H9 (cell line): ENCODE results near the gene RALBP1. TPM values are rescaled to one million over a fixed set of nuclear protein-coding genes. Genes with fewer than 3 reads are reported as not detected.

Experiments
- DNase-seq: peaks from one replicate; pipeline ENCODE4 v3.0.0-alpha.2; 2017
- H2AFZ ChIP-seq: one replicate; pipeline ENCODE4 v1.6.1; 2013; ENCODE audit warnings: mild to moderate bottlenecking, low read length, control low read depth, moderate library complexity
- H2AK5ac ChIP-seq: 2 replicates; pipeline ENCODE4 v1.6.1; 2013; ENCODE audit warnings: low read length, control low read depth, mixed read lengths; ENCODE audit not compliant: insufficient read length
- H2BK120ac ChIP-seq: one replicate; pipeline ENCODE4 v1.6.1; 2013; ENCODE audit warnings: low read depth, mild to moderate bottlenecking, low read length, control low read depth, inconsistent platforms; ENCODE audit not compliant: poor library complexity, severe bottlenecking
- H2BK12ac ChIP-seq: 2 replicates; pipeline ENCODE4 v1.6.1; 2013; ENCODE audit warnings: low read length, control low read depth, mixed read lengths, low read depth; ENCODE audit not compliant: insufficient read length
- H2BK15ac ChIP-seq: 2 replicates; pipeline ENCODE4 v1.6.1; 2013; ENCODE audit warnings: low read depth, low read length, control low read depth
- H2BK20ac ChIP-seq: one replicate; pipeline ENCODE4 v1.6.1; 2013; ENCODE audit warnings: low read depth, mild to moderate bottlenecking, low read length, control low read depth, inconsistent platforms; ENCODE audit not compliant: poor library complexity, severe bottlenecking
- H2BK5ac ChIP-seq: 2 replicates; pipeline ENCODE4 v1.6.1; 2013; ENCODE audit warnings: low read length, control low read depth, mixed read lengths; ENCODE audit not compliant: insufficient read length
- H3K14ac ChIP-seq: 2 replicates; pipeline ENCODE4 v1.6.1; 2013; ENCODE audit warnings: low read length, control low read depth; ENCODE audit not compliant: insufficient read depth
- H3K18ac ChIP-seq: 2 replicates; pipeline ENCODE4 v1.6.1; 2013; ENCODE audit warnings: low read depth, mild to moderate bottlenecking, mixed read lengths, low read length, control low read depth; ENCODE audit not compliant: insufficient read length
- H3K23ac ChIP-seq: 2 replicates; pipeline ENCODE4 v1.6.1; 2013; ENCODE audit warnings: low read length, control low read depth, mixed read lengths, low read depth; ENCODE audit not compliant: insufficient read length
- H3K23me2 ChIP-seq: 2 replicates; pipeline ENCODE4 v1.6.1; 2013; ENCODE audit warnings: low read depth, mild to moderate bottlenecking, mixed read lengths, low read length, control low read depth; ENCODE audit not compliant: insufficient read length, poor library complexity, severe bottlenecking
- H3K27ac ChIP-seq: 2 replicates; pipeline ENCODE4 v1.5.1; 2013; ENCODE audit warnings: low read length, control low read depth, mixed read lengths, low read depth; ENCODE audit not compliant: insufficient read length
- H3K27me3 ChIP-seq: 2 replicates; pipeline ENCODE4 v1.6.1; 2013; ENCODE audit warnings: low read length, control low read depth, inconsistent platforms; ENCODE audit not compliant: insufficient read depth
- H3K4ac ChIP-seq: 2 replicates; pipeline ENCODE4 v1.6.1; 2013; ENCODE audit warnings: low read depth, mild to moderate bottlenecking, control low read depth, inconsistent platforms, low read length, moderate library complexity
- H3K4me1 ChIP-seq: 2 replicates; pipeline ENCODE4 v1.6.1; 2013; ENCODE audit warnings: low read length, control low read depth, inconsistent platforms; ENCODE audit not compliant: insufficient read depth
- H3K4me2 ChIP-seq: 2 replicates; pipeline ENCODE4 v1.6.1; 2013; ENCODE audit warnings: low read length, control low read depth, mixed read lengths; ENCODE audit not compliant: insufficient read length, insufficient read depth
- H3K56ac ChIP-seq: 2 replicates; pipeline ENCODE4 v1.6.1; 2013; ENCODE audit warnings: low read depth, mild to moderate bottlenecking, mixed read lengths, low read length, control low read depth; ENCODE audit not compliant: insufficient read length
- H3K79me1 ChIP-seq: 2 replicates; pipeline ENCODE4 v1.6.1; 2013; ENCODE audit warnings: low read depth, mild to moderate bottlenecking, moderate library complexity, low read length, control low read depth, inconsistent platforms; ENCODE audit not compliant: insufficient read depth, poor library complexity, severe bottlenecking
- H3K79me2 ChIP-seq: 2 replicates; pipeline ENCODE4 v1.6.1; 2013; ENCODE audit warnings: low read length, control low read depth, inconsistent platforms; ENCODE audit not compliant: insufficient read depth
- H3K9ac ChIP-seq: 2 replicates; pipeline ENCODE4 v1.6.1; 2013; ENCODE audit warnings: low read length, control low read depth, mixed read lengths; ENCODE audit not compliant: insufficient read length; ENCODE audit errors: extremely low read depth
- H3K9me3 ChIP-seq: one replicate; pipeline ENCODE4 v1.6.1; 2013; ENCODE audit warnings: low read depth, low read length, inconsistent platforms; ENCODE audit not compliant: control insufficient read depth
- H3T11ph ChIP-seq: one replicate; pipeline ENCODE4 v1.6.1; 2013; ENCODE audit warnings: mild to moderate bottlenecking, low read length, control low read depth, inconsistent platforms
- H4K20me1 ChIP-seq: one replicate; pipeline ENCODE4 v1.6.1; 2013; ENCODE audit not compliant: control insufficient read depth, insufficient read length, insufficient read depth
- H4K5ac ChIP-seq: 2 replicates; pipeline ENCODE4 v1.6.1; 2013; ENCODE audit warnings: low read depth, mild to moderate bottlenecking, mixed read lengths, low read length, control low read depth; ENCODE audit not compliant: insufficient read length
- H4K8ac ChIP-seq: replicated peaks from 2 replicates; pipeline ENCODE4 v1.6.1; 2013; ENCODE audit warnings: low read length, control low read depth, mixed read lengths, low read depth; ENCODE audit not compliant: insufficient read length
- H4K91ac ChIP-seq: 2 replicates; pipeline ENCODE4 v1.6.1; 2013; ENCODE audit warnings: low read depth, mild to moderate bottlenecking, moderate library complexity, mixed read lengths, low read length, control low read depth; ENCODE audit not compliant: insufficient read length
- H3K27ac Mint-ChIP-seq, 3 experiments: 2 replicates in 2 of 3; 3 replicates in 1 of 3; pipeline ENCODE4 v1.8.0; 2020 to 2021; ENCODE audit warnings: mixed read lengths in 3 of 3, mild to moderate bottlenecking in 1 of 3, moderate library complexity in 1 of 3
- H3K27me3 Mint-ChIP-seq: 2 replicates; pipeline ENCODE4 v1.8.0; 2021; ENCODE audit warnings: low read depth, mild to moderate bottlenecking, moderate library complexity, mixed read lengths
- H3K36me3 Mint-ChIP-seq, 3 experiments: 2 replicates in 2 of 3; 3 replicates in 1 of 3; pipeline ENCODE4 v1.8.0; 2020 to 2021; ENCODE audit warnings: low read depth in 3 of 3, mixed read lengths in 3 of 3; ENCODE audit not compliant: insufficient read depth in 1 of 3
- H3K4me1 Mint-ChIP-seq, 2 experiments: 2 replicates each; pipeline ENCODE4 v1.8.0; 2020; ENCODE audit warnings: mixed read lengths in 2 of 2
- H3K4me3 Mint-ChIP-seq, 2 experiments: 2 replicates in 1 of 2; 3 replicates in 1 of 2; pipeline ENCODE4 v1.8.0; 2020 to 2021; ENCODE audit warnings: mild to moderate bottlenecking in 2 of 2, mixed read lengths in 2 of 2, moderate library complexity in 1 of 2
- H3K9me3 Mint-ChIP-seq, 2 experiments: 2 replicates in 1 of 2; 3 replicates in 1 of 2; pipeline ENCODE4 v1.8.0; 2020; ENCODE audit warnings: mild to moderate bottlenecking in 2 of 2, mixed read lengths in 2 of 2, moderate library complexity in 1 of 2
- CTCF ChIP-seq: fragments of 200-600 bp; sonication (generic); conservative IDR thresholded peaks from 3 replicates; pipeline ENCODE4 v1.8.0; 2021; ENCODE audit warnings: antibody characterized with exemption, mild to moderate bottlenecking
- WGBS: extraction: QIAGEN DNeasy Blood & Tissue Kit; methylation state at CpG from one replicate; pipeline ENCODE4 v1.1.7; 2013; ENCODE audit warnings: missing lambda C conversion rate, low lambda C conversion rate, mixed read lengths; ENCODE audit not compliant: insufficient read length; ENCODE audit errors: extremely low coverage; 5-methylcytosine and 5-hydroxymethylcytosine counted together
- total RNA-seq: library from RNA; stranded (reverse); gene quantifications from 2 replicates; pipeline ENCODE4 v1.2.1, GENCODE V29; 2021

The RALBP1 gene
- total RNA-seq, 1 experiment from 2014 or later, result 51.0 TPM

DNA sequence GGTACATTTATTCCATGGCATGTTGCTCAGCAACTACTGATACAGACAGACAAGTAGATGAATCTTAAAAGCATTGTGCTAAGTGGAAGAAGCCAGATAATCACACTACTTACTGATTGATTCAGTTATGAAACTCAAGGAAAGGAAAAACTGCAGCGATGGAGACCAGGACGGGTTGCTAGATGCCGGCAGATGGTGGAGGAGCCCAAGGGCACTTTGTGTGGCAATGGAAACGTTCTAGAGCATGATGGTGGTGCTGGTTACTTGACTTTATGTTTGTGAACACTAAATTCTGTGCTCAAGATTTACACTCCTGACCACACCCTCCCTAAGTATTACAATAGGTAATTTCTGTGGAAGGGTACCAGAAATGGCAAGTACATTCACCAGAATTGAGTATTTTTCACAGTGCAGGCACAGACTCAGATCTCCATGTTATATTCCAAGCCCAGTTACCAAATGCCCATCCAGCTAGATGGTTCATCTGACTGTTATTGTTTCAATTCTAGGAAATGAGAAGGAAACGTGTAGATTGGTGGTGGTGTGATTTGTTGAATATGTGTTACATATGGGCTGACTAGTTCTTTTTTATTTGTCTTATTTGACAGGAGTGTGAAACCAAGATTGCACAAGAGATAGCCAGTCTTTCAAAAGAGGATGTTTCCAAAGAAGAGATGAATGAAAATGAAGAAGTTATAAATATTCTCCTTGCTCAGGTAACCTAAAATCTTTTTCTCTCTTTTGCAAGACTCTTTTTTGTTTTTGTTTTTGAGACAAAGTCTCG, 55.1 kb downstream of the RALBP1 start:
- H3K27ac Mint-ChIP-seq, result no peak overlapping the region; a peak in 1 of 7 replicates
- Histone ChIP-seq H2BK20ac (no peak overlapping the region), H3K14ac (no peak overlapping the region)

More for the DNA sequence above, 55.1 kb downstream of the RALBP1 start:
- Histone ChIP-seq H4K8ac (no peak overlapping the region), H4K91ac (no peak overlapping the region), H2BK15ac (no peak overlapping the region), H3K56ac (no peak overlapping the region), H3K9me3 (peaks cover 14% of the 10 kb centered on the region), H4K20me1 (no peaks in the 10 kb centered on the region), H3T11ph (no peak overlapping the region), H4K5ac (no peak overlapping the region), H2AFZ (no peak overlapping the region), H3K4me2 (no peak overlapping the region), H3K18ac (no peak overlapping the region), H2BK12ac (no peak overlapping the region), H3K23ac (no peak overlapping the region), H3K79me1 (no peaks in the 10 kb centered on the region), H3K27ac (no peak overlapping the region), H3K23me2 (no peaks in the 10 kb centered on the region), H2AK5ac (no peak overlapping the region), H3K4ac (no peak overlapping the region), H2BK120ac (no peak overlapping the region), H3K27me3 (no peaks in the 10 kb centered on the region), H2BK5ac (no peak overlapping the region), H3K4me1 (no peaks in the 10 kb centered on the region), H3K9ac (no peak overlapping the region), H3K79me2 (no peaks in the 10 kb centered on the region)
- DNase-seq, result no peak
- no peaks in the 10 kb centered on the region for H3K27me3 Mint-ChIP-seq
- TF ChIP-seq CTCF, result no peak
- H3K36me3 Mint-ChIP-seq, result peaks cover 43 to 76% (median 62%) of the 10 kb centered on the region in 3 experiments
- WGBS, result 100% methylated on average over 1 of the region's 6 CpGs
- peaks cover 12 to 13% of the 10 kb centered on the region in 2 experiments for H3K9me3 Mint-ChIP-seq
- no peaks in the 10 kb centered on the region for H3K4me1 Mint-ChIP-seq
- no peak overlapping the region for H3K4me3 Mint-ChIP-seq
